Gastroesophageal sphincter (tissue), 4 donors: ENCODE results near the gene RIC3. TPM values are rescaled to one million over a fixed set of nuclear protein-coding genes. Genes with fewer than 3 reads are reported as not detected.

Experiments
- ATAC-seq: fragments of 150-250 bp; one replicate; pipeline ENCODE4 v1.9.1; 2016; ENCODE audit warnings: mild to moderate bottlenecking, moderate library complexity
- H3K27ac ChIP-seq, 4 donors: fragments of 200-600 bp; sonication (generic) in 3 of 4; 1 replicate in 3 of 4; 2 replicates in 1 of 4; pipeline ENCODE4 v1.5.1; 2016 to 2019
- H3K27me3 ChIP-seq: fragments of 200-600 bp; sonication (generic); one replicate; pipeline ENCODE4 v1.5.1; 2019
- H3K36me3 ChIP-seq, 2 donors: fragments of 200-600 bp; sonication (generic); one replicate each; pipeline ENCODE4 v1.5.1; 2019; ENCODE audit warnings: control low read depth in 1 of 2
- H3K4me1 ChIP-seq, 3 donors: fragments of 200-600 bp; sonication (generic); 1 replicate in 2 of 3; 2 replicates in 1 of 3; pipeline ENCODE4 v1.5.1; 2016 to 2019; ENCODE audit warnings: control low read depth in 2 of 3
- H3K4me3 ChIP-seq, 2 donors: fragments of 200-600 bp; sonication (generic); one replicate each; pipeline ENCODE4 v1.5.1; 2019; ENCODE audit warnings: mild to moderate bottlenecking in 1 of 2, moderate library complexity in 1 of 2
- H3K9me3 ChIP-seq, 3 donors: fragments of 200-600 bp; sonication (generic); one replicate each; pipeline ENCODE4 v1.5.1; 2017 to 2019; ENCODE audit warnings: control low read depth in 2 of 3
- EP300 ChIP-seq: sonication (generic); formaldehyde crosslinking; IDR thresholded peaks from one replicate; pipeline ENCODE4 v1.6.1; 2017; ENCODE audit warnings: antibody characterized with exemption, mild to moderate bottlenecking
- POLR2A ChIP-seq, 2 donors: fragments of 450-650 bp; IDR thresholded peaks; one replicate each; pipeline ENCODE4 v1.6.1; 2017; ENCODE audit warnings: antibody characterized with exemption in 2 of 2, mild to moderate bottlenecking in 2 of 2, moderate library complexity in 1 of 2
- POLR2AphosphoS5 ChIP-seq: sonication (generic); formaldehyde crosslinking; IDR thresholded peaks from one replicate; pipeline ENCODE4 v1.6.1; 2017; ENCODE audit warnings: antibody characterized with exemption
- WGBS, 2 donors: methylation state at CpG; one replicate each; pipeline ENCODE4 v1.1.5; 2018; ENCODE audit warnings: low coverage in 1 of 2; 5-methylcytosine and 5-hydroxymethylcytosine counted together
- total RNA-seq, 4 donors: library from RNA; depleted of rRNA; stranded (reverse); fragments of >200 nt; gene quantifications; one replicate each; pipeline ENCODE4 v1.1.0, GENCODE V29; 2016
- TF ChIP-seq, protein P1 (sequence below), 4 experiments: fragments of 200-600 bp in 2 of 4; fragments of 450-650 bp in 2 of 4; sonication (generic) in 1 of 4; IDR thresholded peaks; one replicate each; pipeline ENCODE4 v1.5.1; 2017 to 2019; ENCODE audit warnings: antibody characterized with exemption in 4 of 4, mild to moderate bottlenecking in 2 of 4, moderate library complexity in 2 of 4

The RIC3 gene
- total RNA-seq, 4 donors from 2014 or later = 13.6 to 33.2 (median 20.9) TPM

GRCh38 chr11:8099291-8099899, 69.4 kb downstream of the RIC3 start:
- Histone ChIP-seq H3K4me3 (no peak overlapping the region), H3K27me3 (no peaks in the 10 kb centered on the region), H3K9me3 (no peaks in the 10 kb centered on the region), H3K4me1 (peaks cover 0 to 8% (median 0%) of the 10 kb centered on the region in 3 donors), H3K36me3 (peaks cover 0 to 87% of the 10 kb centered on the region in 2 donors), H3K27ac (no peak overlapping the region)
- ATAC-seq = peak; percentile 48
- WGBS, 2 donors = 9 to 46% methylated on average over 1 to 3 of the region's 3 CpGs
- TF ChIP-seq, protein P1, sequence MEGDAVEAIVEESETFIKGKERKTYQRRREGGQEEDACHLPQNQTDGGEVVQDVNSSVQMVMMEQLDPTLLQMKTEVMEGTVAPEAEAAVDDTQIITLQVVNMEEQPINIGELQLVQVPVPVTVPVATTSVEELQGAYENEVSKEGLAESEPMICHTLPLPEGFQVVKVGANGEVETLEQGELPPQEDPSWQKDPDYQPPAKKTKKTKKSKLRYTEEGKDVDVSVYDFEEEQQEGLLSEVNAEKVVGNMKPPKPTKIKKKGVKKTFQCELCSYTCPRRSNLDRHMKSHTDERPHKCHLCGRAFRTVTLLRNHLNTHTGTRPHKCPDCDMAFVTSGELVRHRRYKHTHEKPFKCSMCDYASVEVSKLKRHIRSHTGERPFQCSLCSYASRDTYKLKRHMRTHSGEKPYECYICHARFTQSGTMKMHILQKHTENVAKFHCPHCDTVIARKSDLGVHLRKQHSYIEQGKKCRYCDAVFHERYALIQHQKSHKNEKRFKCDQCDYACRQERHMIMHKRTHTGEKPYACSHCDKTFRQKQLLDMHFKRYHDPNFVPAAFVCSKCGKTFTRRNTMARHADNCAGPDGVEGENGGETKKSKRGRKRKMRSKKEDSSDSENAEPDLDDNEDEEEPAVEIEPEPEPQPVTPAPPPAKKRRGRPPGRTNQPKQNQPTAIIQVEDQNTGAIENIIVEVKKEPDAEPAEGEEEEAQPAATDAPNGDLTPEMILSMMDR (IDR thresholded peaks at IDR 0.05) = peak in 3 of 4 experiments; percentile 70 to 76 (median 72)
- no peak for TF ChIP-seq POLR2A (IDR thresholded peaks at IDR 0.05)

GRCh38 chr11:8098879-8099278, 69.9 kb downstream of the RIC3 start:
- Histone ChIP-seq H3K36me3 (peaks cover 0 to 87% of the 10 kb centered on the region in 2 donors), H3K9me3 (no peaks in the 10 kb centered on the region), H3K4me3 (no peak overlapping the region), H3K27me3 (no peaks in the 10 kb centered on the region), H3K27ac (no peak overlapping the region), H3K4me1 (peaks cover 0 to 8% (median 0%) of the 10 kb centered on the region in 3 donors)
- no peak for ATAC-seq
- no peak for TF ChIP-seq POLR2A (IDR thresholded peaks at IDR 0.05)
- TF ChIP-seq POLR2AphosphoS5 = no peak
- TF ChIP-seq EP300 = no peak
- TF ChIP-seq, protein P1 (IDR thresholded peaks at IDR 0.05) = no peak
- 54 to 69% methylated on average over 3 to 4 of the region's 6 CpGs for WGBS, 2 donors

DNA sequence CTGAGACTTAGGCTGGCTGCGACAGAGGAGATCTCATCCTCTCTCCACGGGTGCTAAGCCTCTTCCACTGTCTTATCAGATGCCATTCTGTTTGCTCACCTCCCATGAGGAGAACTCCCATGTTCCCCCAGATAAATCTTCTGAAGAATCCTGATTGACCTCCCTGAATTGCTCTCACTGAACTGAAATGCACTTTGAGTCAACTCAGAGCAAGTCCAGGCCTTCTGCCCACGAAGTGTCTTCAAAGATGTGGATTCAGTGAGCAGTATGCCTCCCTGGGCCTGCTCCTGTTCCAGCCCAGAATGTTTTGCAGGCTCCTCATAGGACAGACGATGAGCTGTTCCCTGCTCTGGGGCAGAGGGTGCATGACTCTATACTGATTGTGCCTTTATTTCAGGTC, 70.5 kb downstream of the RIC3 start:
- peaks cover 0 to 9% (median 0%) of the 10 kb centered on the region in 3 donors for H3K4me1 ChIP-seq
- ATAC-seq = no peak
- no peak overlapping the region for H3K27ac ChIP-seq
- H3K4me3 ChIP-seq = no peak overlapping the region
- no peak for TF ChIP-seq EP300
- TF ChIP-seq, protein P1 (IDR thresholded peaks at IDR 0.05) = no peak
- no peak for TF ChIP-seq POLR2A (IDR thresholded peaks at IDR 0.05)
- no peak for TF ChIP-seq POLR2AphosphoS5
- no peaks in the 10 kb centered on the region for H3K9me3 ChIP-seq
- 50 to 60% methylated on average over 2 of the region's 4 CpGs for WGBS, 2 donors
- H3K36me3 ChIP-seq = peaks cover 0 to 85% of the 10 kb centered on the region in 2 donors
- no peaks in the 10 kb centered on the region for H3K27me3 ChIP-seq

GRCh38 chr11:8097926-8098325, 70.9 kb downstream of the RIC3 start:
- peaks cover 0 to 13% (median 3%) of the 10 kb centered on the region in 3 donors for H3K4me1 ChIP-seq
- WGBS, 2 donors = no CpG with 5 or more reads among the region's 2 CpGs
- peaks cover 0 to 80% of the 10 kb centered on the region in 2 donors for H3K36me3 ChIP-seq
- no peaks in the 10 kb centered on the region for H3K9me3 ChIP-seq
- no peaks in the 10 kb centered on the region for H3K27me3 ChIP-seq
- H3K4me3 ChIP-seq = no peak overlapping the region
- ATAC-seq = no peak
- TF ChIP-seq, protein P1 (IDR thresholded peaks at IDR 0.05) = no peak
- no peak for TF ChIP-seq EP300
- no peak for TF ChIP-seq POLR2A (IDR thresholded peaks at IDR 0.05)
- no peak for TF ChIP-seq POLR2AphosphoS5
- H3K27ac ChIP-seq = no peak overlapping the region

DNA sequence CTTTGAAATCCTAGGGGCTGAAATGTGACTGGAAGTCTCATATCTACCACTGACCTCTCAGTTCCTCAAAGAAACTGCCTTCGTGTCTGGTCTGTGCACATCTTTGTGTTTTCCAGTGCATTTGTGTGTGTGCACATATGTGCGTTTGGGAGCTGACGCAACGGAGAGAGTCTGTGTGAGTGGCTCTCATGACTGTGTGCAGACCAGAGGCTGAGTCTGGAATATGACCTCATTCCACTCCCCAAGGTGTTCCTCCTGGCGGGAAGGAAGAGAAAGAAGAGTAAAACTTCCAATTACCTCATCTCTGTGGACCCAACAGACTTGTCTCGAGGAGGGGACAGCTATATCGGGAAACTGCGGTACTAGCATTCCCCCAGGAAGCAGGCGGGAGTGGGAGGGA, 71.4 kb downstream of the RIC3 start:
- H3K27ac ChIP-seq = no peak overlapping the region
- no peak overlapping the region for H3K4me3 ChIP-seq
- peaks cover 0 to 76% of the 10 kb centered on the region in 2 donors for H3K36me3 ChIP-seq
- TF ChIP-seq POLR2AphosphoS5 = no peak
- TF ChIP-seq, protein P1 (IDR thresholded peaks at IDR 0.05) = no peak
- TF ChIP-seq EP300 = no peak
- TF ChIP-seq POLR2A (IDR thresholded peaks at IDR 0.05) = no peak
- no peaks in the 10 kb centered on the region for H3K9me3 ChIP-seq
- no peak for ATAC-seq
- no peaks in the 10 kb centered on the region for H3K27me3 ChIP-seq
- H3K4me1 ChIP-seq = peaks cover 0 to 18% (median 7%) of the 10 kb centered on the region in 3 donors
- WGBS, 2 donors = 50 to 91% methylated on average over 1 to 5 of the region's 9 CpGs
